ENCODE measurements around the gene PIK3C2A. TPM values are rescaled to one million over a fixed set of nuclear protein-coding genes. Genes with fewer than 3 reads are reported as not detected.
"Not testable (repeated sequence)": the region's sequence is repeated elsewhere in the genome, so short reads cannot be mapped to it uniquely, and the experiment has no call there.

PIK3C2A gene
- total and polyA plus RNA-seq, 12 donors: 6.7 to 43.7 (median 31.9) TPM

GRCh38 chr11:17250561-17251350 lies 43.0 kb upstream of the PIK3C2A start:
- Histone ChIP-seq H3K27me3 (no peaks in the 10 kb centered on the region), H3K9me3 (no peaks in the 10 kb centered on the region), H3K27ac (no peak overlapping the region), H3K4me3 (no peak overlapping the region), H3K4me1 (no peaks in the 10 kb centered on the region), H3K36me3 (no peaks in the 10 kb centered on the region)
- ATAC-seq (no peak), DNase-seq (no peak)
- intact Hi-C loops (cut with DNase I): no loop called here
- no peak for TF ChIP-seq CTCF (IDR thresholded peaks at IDR 0.05)

GRCh38 chr11:17244046-17244445 lies 36.3 kb upstream of the PIK3C2A start:
- Histone ChIP-seq H3K36me3 (no peaks in the 10 kb centered on the region), H3K9me3 (no peaks in the 10 kb centered on the region), H3K27ac (no peak overlapping the region), H3K27me3 (no peaks in the 10 kb centered on the region), H3K4me3 (no peak overlapping the region), H3K4me1 (no peaks in the 10 kb centered on the region)
- no peak for ATAC-seq
- TF ChIP-seq CTCF (IDR thresholded peaks at IDR 0.05): no peak
- no peak for DNase-seq
- intact Hi-C loops (cut with DNase I): no loop called here
- 80 to 91% methylated on average over 2 of the region's 2 CpGs for WGBS, 2 donors

GRCh38 chr11:17242954-17243353 lies 35.2 kb upstream of the PIK3C2A start:
- 93 to 96% methylated on average over 2 of the region's 4 CpGs for WGBS, 2 donors
- ATAC-seq; intact Hi-C loops (cut with DNase I): not testable (repeated sequence)

GRCh38 chr11:17240780-17241179 lies 33.0 kb upstream of the PIK3C2A start:
- no peaks in the 10 kb centered on the region for H3K27me3 ChIP-seq
- DNase-seq (no peak), ATAC-seq (no peak)
- no peak overlapping the region for H3K4me3 ChIP-seq
- no peaks in the 10 kb centered on the region for H3K36me3 ChIP-seq
- TF ChIP-seq CTCF (IDR thresholded peaks at IDR 0.05): no peak
- intact Hi-C loops (cut with DNase I): no loop called here
- H3K4me1 ChIP-seq: no peaks in the 10 kb centered on the region
- no peaks in the 10 kb centered on the region for H3K9me3 ChIP-seq
- no peak overlapping the region for H3K27ac ChIP-seq

More at GRCh38 chr11:17242954-17243353, 35.2 kb upstream of the PIK3C2A start:
- H3K27ac ChIP-seq, H3K36me3 ChIP-seq, H3K4me3 ChIP-seq, DNase-seq, H3K9me3 ChIP-seq, H3K27me3 ChIP-seq, H3K4me1 ChIP-seq: not testable (repeated sequence)

- intact Hi-C loops (cut with DNase I): loop anchor here in 2 of 10 donors (10.0 kb wide), 1 partner anchor 265 kb away; no protein-coding TSS in a partner anchor
- H3K27me3 ChIP-seq, H3K36me3 ChIP-seq, ATAC-seq, H3K9me3 ChIP-seq, H3K4me3 ChIP-seq, H3K27ac ChIP-seq, DNase-seq, H3K4me1 ChIP-seq: not testable (repeated sequence)
- whole genome bisulfite sequencing, 2 donors: 84 to 89% methylated on average over 4 of the region's 4 CpGs
Observed at GRCh38 chr11:17239927-17240326, 32.1 kb upstream of the PIK3C2A start.
